NCI-H748 treated with DMSO at 0.1 percent for 48 hours (cell line): ENCODE results near the gene ARHGAP19.

ENCODE experiments used
- DNase-seq: peaks from one replicate; lab custom pipeline; 2025; lab: John Stamatoyannopoulos, UW

ARHGAP19 gene

GRCh38 chr10:97192952-97193435 is 99.4 kb downstream of the ARHGAP19 start:
- DNase-seq: no peak

GRCh38 chr10:97190450-97190849 is 102.0 kb downstream of the ARHGAP19 start:
- no peak for DNase-seq

GRCh38 chr10:97188261-97188711 is 104.2 kb downstream of the ARHGAP19 start:
- DNase-seq: no peak

- no peak for DNase-seq
Measured at GRCh38 chr10:97186911-97187310, 105.5 kb downstream of the ARHGAP19 start.

GRCh38 chr10:97185326-97186058 is 106.9 kb downstream of the ARHGAP19 start, which contains the start of gene SLIT1:
SLIT1 (minus strand) TSS chr10:97185959; CDS start chr10:97185674, 285 bp downstream.
- peak; percentile 1 for DNase-seq

- DNase-seq: no peak
Measured at GRCh38 chr10:97184971-97185325, 107.5 kb downstream of the ARHGAP19 start.

GRCh38 chr10:97183314-97183713 is 109.1 kb downstream of the ARHGAP19 start:
- DNase-seq: no peak

- DNase-seq: no peak
Measured at GRCh38 chr10:97182288-97182990, 110.0 kb downstream of the ARHGAP19 start.

GRCh38 chr10:97180986-97181385 is 111.5 kb downstream of the ARHGAP19 start:
- DNase-seq: no peak

GRCh38 chr10:97180363-97180755 is 112.1 kb downstream of the ARHGAP19 start:
- no peak for DNase-seq

- DNase-seq: peak; percentile 12
Measured at GRCh38 chr10:97179731-97180362, 112.6 kb downstream of the ARHGAP19 start.

GRCh38 chr10:97179311-97179710 is 113.1 kb downstream of the ARHGAP19 start:
- DNase-seq: no peak

GRCh38 chr10:97178074-97178473 is 114.4 kb downstream of the ARHGAP19 start:
- no peak for DNase-seq

GRCh38 chr10:97176226-97176625 is 116.2 kb downstream of the ARHGAP19 start:
- DNase-seq: no peak

- DNase-seq: no peak
Measured at GRCh38 chr10:97175586-97175985, 116.9 kb downstream of the ARHGAP19 start.

- DNase-seq: no peak
Measured at GRCh38 chr10:97174941-97175340, 117.5 kb downstream of the ARHGAP19 start.

GRCh38 chr10:97174276-97174775 is 118.1 kb downstream of the ARHGAP19 start:
- DNase-seq: no peak

- DNase-seq: no peak
Measured at GRCh38 chr10:97173036-97173435, 119.4 kb downstream of the ARHGAP19 start.
